ENCODE measurements around the gene ASPSCR1.

DNA sequence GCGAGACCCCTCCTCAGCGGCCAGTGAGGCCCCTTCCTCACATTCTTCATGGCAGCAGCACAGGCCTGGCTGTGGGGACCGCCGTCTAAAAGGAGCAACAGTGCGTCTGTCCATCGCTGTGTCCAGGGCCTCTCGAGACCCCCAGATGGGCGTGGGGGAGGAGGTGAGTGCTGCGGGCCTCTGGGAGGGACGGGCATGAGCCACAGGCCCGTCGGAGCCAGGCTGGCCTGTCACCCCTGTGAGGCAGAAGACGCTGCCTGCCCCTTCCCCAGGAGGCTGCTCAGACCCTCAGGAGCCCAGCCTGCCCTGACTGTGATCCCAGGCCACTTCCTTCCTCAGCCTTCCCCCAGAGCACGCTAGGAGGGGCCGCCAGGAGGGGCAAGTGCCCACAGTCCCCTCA lies 38.2 kb upstream of the ASPSCR1 start:
- TF ChIP-seq, protein P1, sequence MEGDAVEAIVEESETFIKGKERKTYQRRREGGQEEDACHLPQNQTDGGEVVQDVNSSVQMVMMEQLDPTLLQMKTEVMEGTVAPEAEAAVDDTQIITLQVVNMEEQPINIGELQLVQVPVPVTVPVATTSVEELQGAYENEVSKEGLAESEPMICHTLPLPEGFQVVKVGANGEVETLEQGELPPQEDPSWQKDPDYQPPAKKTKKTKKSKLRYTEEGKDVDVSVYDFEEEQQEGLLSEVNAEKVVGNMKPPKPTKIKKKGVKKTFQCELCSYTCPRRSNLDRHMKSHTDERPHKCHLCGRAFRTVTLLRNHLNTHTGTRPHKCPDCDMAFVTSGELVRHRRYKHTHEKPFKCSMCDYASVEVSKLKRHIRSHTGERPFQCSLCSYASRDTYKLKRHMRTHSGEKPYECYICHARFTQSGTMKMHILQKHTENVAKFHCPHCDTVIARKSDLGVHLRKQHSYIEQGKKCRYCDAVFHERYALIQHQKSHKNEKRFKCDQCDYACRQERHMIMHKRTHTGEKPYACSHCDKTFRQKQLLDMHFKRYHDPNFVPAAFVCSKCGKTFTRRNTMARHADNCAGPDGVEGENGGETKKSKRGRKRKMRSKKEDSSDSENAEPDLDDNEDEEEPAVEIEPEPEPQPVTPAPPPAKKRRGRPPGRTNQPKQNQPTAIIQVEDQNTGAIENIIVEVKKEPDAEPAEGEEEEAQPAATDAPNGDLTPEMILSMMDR (IDR thresholded peaks at IDR 0.05; ENCODE audit: insufficient read depth, low read length, poor library complexity, severe bottlenecking), result no peak
- TF ChIP-seq EZH2phosphoT487 (conservative IDR thresholded peaks at IDR 0.05; ENCODE audit: low read length), result no peak

Data from SU-DHL-6 (cell line).